GM12878 (cell line): ENCODE data around the gene KDM8. TPM values are rescaled to one million over a fixed set of nuclear protein-coding genes. Genes with fewer than 3 reads are reported as not detected.
A peak's percentile ranks its signal among the peaks of the same experiment; 100 is the strongest.

Source experiments
- ATAC-seq: fragments of 200-7000 bp; cut with Tn5 transposase; 3 replicates; pipeline ENCODE4 v1.9.1; 2020; ENCODE audit warnings: mild to moderate bottlenecking, moderate library complexity
- BruUV-seq: library from RNA; stranded (reverse); fragments of 400-500 nt; replicated peaks from 2 replicates; lab custom pipeline; 2021; lab: Mats Ljungman, UMichigan
- CTCF ChIA-PET: fragments of 300-600 bp; sonication (Branson Sonifier 250); formaldehyde crosslinking; extraction: SDS; loops from one replicate; lab custom pipeline; 2021; ENCODE audit warnings: inconsistent platforms; lab: Yijun Ruan, JAX
- POLR2A ChIA-PET: fragments of 350-600 bp; formaldehyde crosslinking; extraction: SDS; loops from one replicate; lab custom pipeline; 2021; ENCODE audit warnings: inconsistent platforms; lab: Charles Lee
- RAD21 ChIA-PET: fragments of 300-600 bp; sonication (Branson Sonifier 250); formaldehyde crosslinking; loops from one replicate; lab custom pipeline; 2023; ENCODE audit warnings: antibody characterized with exemption; ENCODE audit not compliant: unreplicated experiment; lab: Charles Lee
- SMC1A ChIA-PET: fragments of 300-600 bp; sonication (Branson Sonifier 250); formaldehyde crosslinking; loops from one replicate; lab custom pipeline; 2023; ENCODE audit not compliant: unreplicated experiment, uncharacterized antibody; lab: Charles Lee
- DNase-seq: peaks from one replicate; pipeline ENCODE4 v3.0.0-alpha.2; 2011; ENCODE audit warnings: low read depth, low spot score
- FAIRE-seq: peaks from 3 replicates; lab custom pipeline; 2011; peaks lifted over from hg19 to GRCh38; lab: Jason Lieb, UNC
- H2AFZ ChIP-seq: 2 replicates; pipeline ENCODE4 v1.6.0; 2011; ENCODE audit warnings: low read depth, low read length, control low read depth; ENCODE audit not compliant: control insufficient read depth
- H3K27ac ChIP-seq: 2 replicates; pipeline ENCODE4 v1.5.1; 2011; ENCODE audit warnings: control low read depth; ENCODE audit not compliant: control insufficient read depth, insufficient read depth
- H3K27me3 ChIP-seq, 2 experiments: replicated peaks in 1 of 2; 2 replicates each; pipeline versions ENCODE4 v1.6.0 to v1.6.1; 2011; ENCODE audit warnings: low read length in 1 of 2; ENCODE audit not compliant: control insufficient read depth in 2 of 2, insufficient read depth in 2 of 2
- H3K36me3 ChIP-seq, 2 experiments: 2 replicates each; pipeline ENCODE4 v1.5.1; 2011; ENCODE audit warnings: low read length in 1 of 2; ENCODE audit not compliant: control insufficient read depth in 2 of 2, insufficient read depth in 2 of 2
- H3K4me1 ChIP-seq: 2 replicates; pipeline ENCODE4 v1.6.1; 2011; ENCODE audit warnings: mild to moderate bottlenecking, low read length, moderate library complexity, mixed read lengths; ENCODE audit not compliant: control insufficient read depth, insufficient read depth
- H3K4me2 ChIP-seq: 2 replicates; pipeline ENCODE4 v1.6.0; 2011; ENCODE audit warnings: control low read depth; ENCODE audit not compliant: control insufficient read depth, insufficient read depth
- H3K4me3 ChIP-seq: fragments of 200-600 bp; sonication (generic); 2 replicates; pipeline ENCODE4 v1.5.1; 2016
- H3K79me2 ChIP-seq: 2 replicates; pipeline ENCODE4 v1.6.0; 2011; ENCODE audit warnings: low read length; ENCODE audit not compliant: control insufficient read depth, insufficient read depth
- H3K9ac ChIP-seq: 2 replicates; pipeline ENCODE4 v1.8.0; 2011; ENCODE audit warnings: low read length, control low read depth, mixed read lengths; ENCODE audit not compliant: control insufficient read depth, insufficient read depth
- H3K9me3 ChIP-seq: replicated peaks from 3 replicates; pipeline ENCODE4 v1.5.1; 2011; ENCODE audit warnings: mild to moderate bottlenecking, low read length; ENCODE audit not compliant: control insufficient read depth, insufficient read depth
- H4K20me1 ChIP-seq: 2 replicates; pipeline ENCODE4 v1.6.0; 2011; ENCODE audit not compliant: control insufficient read depth, insufficient read depth
- ATF7 ChIP-seq: fragments of 450-650 bp; IDR thresholded peaks from 2 replicates; pipeline ENCODE4 v1.6.1; 2016; ENCODE audit warnings: low read depth, mild to moderate bottlenecking
- HDAC2 ChIP-seq: fragments of 200-600 bp; sonication (generic); IDR thresholded peaks from 2 replicates; pipeline ENCODE4 v1.6.1; 2017
- MTA2 ChIP-seq: fragments of 450-650 bp; IDR thresholded peaks from 2 replicates; pipeline ENCODE4 v1.6.1; 2016; ENCODE audit warnings: low read depth, mild to moderate bottlenecking, moderate library complexity
- SP1 ChIP-seq: IDR thresholded peaks from one replicate; pipeline ENCODE4 v1.6.1; 2011; ENCODE audit warnings: low read depth, low read length
- SUZ12 ChIP-seq: fragments of 200-600 bp; sonication (generic); IDR thresholded peaks from one replicate; pipeline ENCODE4 v1.6.1; 2018; ENCODE audit warnings: antibody characterized with exemption, mild to moderate bottlenecking; ENCODE audit not compliant: unreplicated experiment
- WGBS: methylation state at CpG from one replicate; pipeline ENCODE4 v1.1.6; 2016; ENCODE audit warnings: low lambda C conversion rate; ENCODE audit not compliant: insufficient replicate concordance, insufficient coverage; ENCODE audit errors: missing lambda C conversion rate; 5-methylcytosine and 5-hydroxymethylcytosine counted together
- in situ Hi-C: fragments of 300-500 bp; cut with MboI; formaldehyde crosslinking; loops from 9 replicates; pipeline ENCODE4 v1.14.3; 2018; ENCODE audit warnings: mixed read lengths
- intact Hi-C: fragments of 100-400 bp; cut with micrococcal nuclease; formaldehyde crosslinking; loops from one replicate; pipeline ENCODE4 v1.14.2; 2022; ENCODE audit not compliant: unreplicated experiment
- polyA plus RNA-seq, 11 experiments: library from polyadenylated mRNA; depleted of rRNA in 4 of 11; unstranded in 6 of 11; stranded (reverse) in 5 of 11; fragments of >200 nt; fragmentation: Nextera tagmentation in 4 of 11; fragmentation: Illumina TruSeq in 1 of 11; extraction: Ambion mirVana in 4 of 11; extraction: Trizol in 1 of 11; gene quantifications; 1 replicate in 1 of 11; 2 replicates in 10 of 11; pipeline versions ENCODE4 v1.2.1 to v1.2.3, GENCODE V29; 2011 to 2016; ENCODE audit warnings: inconsistent platforms in 2 of 11, missing spikeins in 2 of 11, low read depth in 1 of 11
- total RNA-seq, 4 experiments: library from RNA; depleted of rRNA in 3 of 4; stranded (reverse); fragments of >200 nt in 3 of 4; fragmentation: Illumina TruSeq in 1 of 4; extraction: Trizol in 1 of 4; gene quantifications; 2 replicates each; pipeline versions ENCODE4 v1.2.1 to v1.2.3, GENCODE V29; 2013 to 2021
- TF ChIP-seq, protein P1 (sequence below): IDR thresholded peaks from 2 replicates; pipeline ENCODE4 v1.6.1; 2012; ENCODE audit warnings: low read depth, low read length, improper control_type of control experiment
- TF ChIP-seq, protein P2 (sequence below): IDR thresholded peaks from 2 replicates; pipeline ENCODE4 v1.6.1; 2012; ENCODE audit warnings: improper control_type of control experiment, low read depth, low read length; ENCODE audit not compliant: insufficient replicate concordance
- TF ChIP-seq, protein P3 (sequence below): fragments of 450-650 bp; IDR thresholded peaks from 2 replicates; pipeline ENCODE4 v1.6.1; 2016; ENCODE audit warnings: mild to moderate bottlenecking

The KDM8 gene
- total and polyA plus RNA-seq, 10 of the 15 experiments (the other 5 are each of a cell fraction or from before 2014, with no cell fraction given): 0.79 to 8.9 (median 5.8) TPM

DNA sequence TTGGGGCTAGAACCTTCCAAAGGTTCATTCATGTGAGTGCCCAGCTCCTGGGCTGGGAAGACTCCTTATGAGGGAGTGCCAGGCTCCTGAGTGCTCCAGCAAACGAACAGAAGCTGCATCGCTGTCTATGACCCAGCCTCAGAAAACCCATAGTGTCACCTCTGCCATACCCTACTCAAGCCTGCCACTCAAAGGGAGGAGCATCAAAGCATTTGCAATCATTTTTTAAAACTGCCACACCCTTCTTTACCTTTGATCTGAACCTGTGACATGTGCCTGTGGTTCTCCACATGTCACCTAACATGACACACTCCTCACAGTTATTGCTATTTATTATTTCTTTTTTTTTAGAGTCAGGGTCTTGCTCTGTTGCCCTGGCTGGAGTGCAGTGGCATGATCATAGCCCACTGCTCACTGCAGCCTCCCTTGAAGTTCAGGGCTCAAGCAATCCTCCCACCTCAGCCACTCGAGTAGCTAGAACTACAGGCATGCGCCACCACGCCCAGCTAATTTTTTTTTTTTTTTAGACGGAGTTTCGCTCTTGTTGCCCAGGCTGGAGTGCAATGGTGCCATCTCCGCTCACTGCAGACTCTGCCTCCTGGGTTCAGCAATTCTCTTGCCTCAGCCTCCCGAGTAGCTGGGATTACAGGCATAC lies 7.3 kb upstream of the KDM8 start:
- FAIRE-seq (no peak), DNase-seq (no peak), ATAC-seq (no peak)
- ChIA-PET CTCF (interaction anchor here (1.2 to 7.6 kb wide), 2 partner anchors 16 to 40 kb away, joined by 4 to 52 read pairs; no protein-coding TSS in a partner anchor), POLR2A (no interaction called here), RAD21 (interaction anchor here (1.1 kb wide), 1 partner anchor 39 kb away, joined by 3 read pairs; no protein-coding TSS in a partner anchor), SMC1A (no interaction called here)
- no peak overlapping the region for H2AFZ ChIP-seq
- in situ Hi-C loops: no loop called here
- H3K79me2 ChIP-seq: no peaks in the 10 kb centered on the region
- no peaks in the 10 kb centered on the region for H4K20me1 ChIP-seq
- WGBS: 62% methylated on average over 9 of the region's 9 CpGs
- no peaks in the 10 kb centered on the region for H3K36me3 ChIP-seq
- intact Hi-C loops: no loop called here
- no peaks in the 10 kb centered on the region for H3K27me3 ChIP-seq
- H3K27ac ChIP-seq: no peak overlapping the region
- TF ChIP-seq MTA2 (no peak), SUZ12 (no peak), ATF7 (no peak), HDAC2 (no peak), SP1 (no peak)
- TF ChIP-seq, protein P1, sequence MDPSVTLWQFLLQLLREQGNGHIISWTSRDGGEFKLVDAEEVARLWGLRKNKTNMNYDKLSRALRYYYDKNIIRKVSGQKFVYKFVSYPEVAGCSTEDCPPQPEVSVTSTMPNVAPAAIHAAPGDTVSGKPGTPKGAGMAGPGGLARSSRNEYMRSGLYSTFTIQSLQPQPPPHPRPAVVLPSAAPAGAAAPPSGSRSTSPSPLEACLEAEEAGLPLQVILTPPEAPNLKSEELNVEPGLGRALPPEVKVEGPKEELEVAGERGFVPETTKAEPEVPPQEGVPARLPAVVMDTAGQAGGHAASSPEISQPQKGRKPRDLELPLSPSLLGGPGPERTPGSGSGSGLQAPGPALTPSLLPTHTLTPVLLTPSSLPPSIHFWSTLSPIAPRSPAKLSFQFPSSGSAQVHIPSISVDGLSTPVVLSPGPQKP: no peak
- TF ChIP-seq, protein P2, sequence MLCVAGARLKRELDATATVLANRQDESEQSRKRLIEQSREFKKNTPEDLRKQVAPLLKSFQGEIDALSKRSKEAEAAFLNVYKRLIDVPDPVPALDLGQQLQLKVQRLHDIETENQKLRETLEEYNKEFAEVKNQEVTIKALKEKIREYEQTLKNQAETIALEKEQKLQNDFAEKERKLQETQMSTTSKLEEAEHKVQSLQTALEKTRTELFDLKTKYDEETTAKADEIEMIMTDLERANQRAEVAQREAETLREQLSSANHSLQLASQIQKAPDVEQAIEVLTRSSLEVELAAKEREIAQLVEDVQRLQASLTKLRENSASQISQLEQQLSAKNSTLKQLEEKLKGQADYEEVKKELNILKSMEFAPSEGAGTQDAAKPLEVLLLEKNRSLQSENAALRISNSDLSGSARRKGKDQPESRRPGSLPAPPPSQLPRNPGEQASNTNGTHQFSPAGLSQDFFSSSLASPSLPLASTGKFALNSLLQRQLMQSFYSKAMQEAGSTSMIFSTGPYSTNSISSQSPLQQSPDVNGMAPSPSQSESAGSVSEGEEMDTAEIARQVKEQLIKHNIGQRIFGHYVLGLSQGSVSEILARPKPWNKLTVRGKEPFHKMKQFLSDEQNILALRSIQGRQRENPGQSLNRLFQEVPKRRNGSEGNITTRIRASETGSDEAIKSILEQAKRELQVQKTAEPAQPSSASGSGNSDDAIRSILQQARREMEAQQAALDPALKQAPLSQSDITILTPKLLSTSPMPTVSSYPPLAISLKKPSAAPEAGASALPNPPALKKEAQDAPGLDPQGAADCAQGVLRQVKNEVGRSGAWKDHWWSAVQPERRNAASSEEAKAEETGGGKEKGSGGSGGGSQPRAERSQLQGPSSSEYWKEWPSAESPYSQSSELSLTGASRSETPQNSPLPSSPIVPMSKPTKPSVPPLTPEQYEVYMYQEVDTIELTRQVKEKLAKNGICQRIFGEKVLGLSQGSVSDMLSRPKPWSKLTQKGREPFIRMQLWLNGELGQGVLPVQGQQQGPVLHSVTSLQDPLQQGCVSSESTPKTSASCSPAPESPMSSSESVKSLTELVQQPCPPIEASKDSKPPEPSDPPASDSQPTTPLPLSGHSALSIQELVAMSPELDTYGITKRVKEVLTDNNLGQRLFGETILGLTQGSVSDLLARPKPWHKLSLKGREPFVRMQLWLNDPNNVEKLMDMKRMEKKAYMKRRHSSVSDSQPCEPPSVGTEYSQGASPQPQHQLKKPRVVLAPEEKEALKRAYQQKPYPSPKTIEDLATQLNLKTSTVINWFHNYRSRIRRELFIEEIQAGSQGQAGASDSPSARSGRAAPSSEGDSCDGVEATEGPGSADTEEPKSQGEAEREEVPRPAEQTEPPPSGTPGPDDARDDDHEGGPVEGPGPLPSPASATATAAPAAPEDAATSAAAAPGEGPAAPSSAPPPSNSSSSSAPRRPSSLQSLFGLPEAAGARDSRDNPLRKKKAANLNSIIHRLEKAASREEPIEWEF: no peak
- TF ChIP-seq, protein P3, sequence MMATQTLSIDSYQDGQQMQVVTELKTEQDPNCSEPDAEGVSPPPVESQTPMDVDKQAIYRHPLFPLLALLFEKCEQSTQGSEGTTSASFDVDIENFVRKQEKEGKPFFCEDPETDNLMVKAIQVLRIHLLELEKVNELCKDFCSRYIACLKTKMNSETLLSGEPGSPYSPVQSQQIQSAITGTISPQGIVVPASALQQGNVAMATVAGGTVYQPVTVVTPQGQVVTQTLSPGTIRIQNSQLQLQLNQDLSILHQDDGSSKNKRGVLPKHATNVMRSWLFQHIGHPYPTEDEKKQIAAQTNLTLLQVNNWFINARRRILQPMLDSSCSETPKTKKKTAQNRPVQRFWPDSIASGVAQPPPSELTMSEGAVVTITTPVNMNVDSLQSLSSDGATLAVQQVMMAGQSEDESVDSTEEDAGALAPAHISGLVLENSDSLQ: peak; percentile 44
- BruUV-seq: no TSS peak
- H3K4me3 ChIP-seq: no peak overlapping the region
- H3K9me3 ChIP-seq: no peaks in the 10 kb centered on the region; the same call in 2 of the 3 replicates
- H3K9ac ChIP-seq: no peak overlapping the region
- H3K4me1 ChIP-seq: peaks cover 13% of the 10 kb centered on the region
- no peak overlapping the region for H3K4me2 ChIP-seq
